GM19395 (cell line): ENCODE measurements around the gene PCDHA10.
"Not testable (repeated sequence)": the region's sequence is repeated elsewhere in the genome, so short reads cannot be mapped to it uniquely, and the experiment has no call there.

Experiments used
- ATAC-seq: cut with Tn5 transposase; IDR thresholded peaks from one replicate; pipeline ENCODE4 v1.9.1; 2021; ENCODE audit warnings: mild to moderate bottlenecking, moderate library complexity; ENCODE audit not compliant: unreplicated experiment

PCDHA10 gene, protein sequence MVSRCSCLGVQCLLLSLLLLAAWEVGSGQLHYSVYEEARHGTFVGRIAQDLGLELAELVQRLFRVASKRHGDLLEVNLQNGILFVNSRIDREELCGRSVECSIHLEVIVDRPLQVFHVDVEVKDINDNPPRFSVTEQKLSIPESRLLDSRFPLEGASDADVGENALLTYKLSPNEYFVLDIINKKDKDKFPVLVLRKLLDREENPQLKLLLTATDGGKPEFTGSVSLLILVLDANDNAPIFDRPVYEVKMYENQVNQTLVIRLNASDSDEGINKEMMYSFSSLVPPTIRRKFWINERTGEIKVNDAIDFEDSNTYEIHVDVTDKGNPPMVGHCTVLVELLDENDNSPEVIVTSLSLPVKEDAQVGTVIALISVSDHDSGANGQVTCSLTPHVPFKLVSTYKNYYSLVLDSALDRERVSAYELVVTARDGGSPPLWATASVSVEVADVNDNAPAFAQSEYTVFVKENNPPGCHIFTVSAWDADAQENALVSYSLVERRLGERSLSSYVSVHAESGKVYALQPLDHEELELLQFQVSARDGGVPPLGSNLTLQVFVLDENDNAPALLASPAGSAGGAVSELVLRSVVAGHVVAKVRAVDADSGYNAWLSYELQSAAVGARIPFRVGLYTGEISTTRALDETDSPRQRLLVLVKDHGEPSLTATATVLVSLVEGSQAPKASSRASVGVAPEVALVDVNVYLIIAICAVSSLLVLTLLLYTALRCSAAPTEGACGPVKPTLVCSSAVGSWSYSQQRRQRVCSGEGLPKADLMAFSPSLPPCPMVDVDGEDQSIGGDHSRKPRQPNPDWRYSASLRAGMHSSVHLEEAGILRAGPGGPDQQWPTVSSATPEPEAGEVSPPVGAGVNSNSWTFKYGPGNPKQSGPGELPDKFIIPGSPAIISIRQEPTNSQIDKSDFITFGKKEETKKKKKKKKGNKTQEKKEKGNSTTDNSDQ

DNA sequence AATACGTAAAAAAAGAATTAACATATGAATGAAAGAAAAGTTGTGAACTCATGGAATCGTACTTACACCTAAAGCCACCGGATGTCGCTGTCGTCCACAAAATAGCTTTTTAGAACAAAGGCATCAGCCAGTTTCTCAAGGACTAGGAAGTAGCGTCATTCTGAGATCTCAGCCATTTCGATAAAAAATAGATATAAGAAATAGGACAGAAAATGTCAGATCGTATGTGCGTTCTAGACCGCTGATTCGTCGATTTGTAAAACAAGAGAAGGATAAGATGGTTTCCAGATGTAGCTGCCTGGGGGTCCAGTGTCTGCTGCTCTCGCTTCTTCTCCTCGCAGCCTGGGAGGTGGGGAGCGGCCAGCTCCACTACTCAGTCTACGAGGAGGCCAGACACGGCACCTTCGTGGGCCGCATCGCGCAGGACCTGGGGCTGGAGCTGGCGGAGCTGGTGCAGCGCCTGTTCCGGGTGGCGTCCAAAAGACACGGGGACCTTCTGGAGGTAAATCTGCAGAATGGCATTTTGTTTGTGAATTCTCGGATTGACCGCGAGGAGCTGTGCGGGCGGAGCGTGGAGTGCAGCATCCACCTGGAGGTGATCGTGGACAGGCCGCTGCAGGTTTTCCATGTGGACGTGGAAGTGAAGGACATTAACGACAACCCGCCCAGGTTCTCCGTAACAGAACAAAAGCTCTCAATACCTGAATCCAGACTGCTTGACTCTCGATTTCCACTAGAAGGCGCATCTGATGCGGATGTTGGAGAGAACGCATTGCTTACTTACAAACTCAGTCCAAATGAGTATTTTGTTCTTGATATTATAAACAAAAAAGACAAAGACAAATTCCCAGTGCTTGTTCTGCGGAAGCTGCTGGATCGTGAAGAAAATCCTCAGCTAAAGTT is at the start of gene PCDHA10:
TSS of gene PCDHA10 (plus strand) at position 126 of the 903 bp plus-strand sequence. CDS start at position 278, 152 bp downstream.
- ATAC-seq, result no peak

DNA sequence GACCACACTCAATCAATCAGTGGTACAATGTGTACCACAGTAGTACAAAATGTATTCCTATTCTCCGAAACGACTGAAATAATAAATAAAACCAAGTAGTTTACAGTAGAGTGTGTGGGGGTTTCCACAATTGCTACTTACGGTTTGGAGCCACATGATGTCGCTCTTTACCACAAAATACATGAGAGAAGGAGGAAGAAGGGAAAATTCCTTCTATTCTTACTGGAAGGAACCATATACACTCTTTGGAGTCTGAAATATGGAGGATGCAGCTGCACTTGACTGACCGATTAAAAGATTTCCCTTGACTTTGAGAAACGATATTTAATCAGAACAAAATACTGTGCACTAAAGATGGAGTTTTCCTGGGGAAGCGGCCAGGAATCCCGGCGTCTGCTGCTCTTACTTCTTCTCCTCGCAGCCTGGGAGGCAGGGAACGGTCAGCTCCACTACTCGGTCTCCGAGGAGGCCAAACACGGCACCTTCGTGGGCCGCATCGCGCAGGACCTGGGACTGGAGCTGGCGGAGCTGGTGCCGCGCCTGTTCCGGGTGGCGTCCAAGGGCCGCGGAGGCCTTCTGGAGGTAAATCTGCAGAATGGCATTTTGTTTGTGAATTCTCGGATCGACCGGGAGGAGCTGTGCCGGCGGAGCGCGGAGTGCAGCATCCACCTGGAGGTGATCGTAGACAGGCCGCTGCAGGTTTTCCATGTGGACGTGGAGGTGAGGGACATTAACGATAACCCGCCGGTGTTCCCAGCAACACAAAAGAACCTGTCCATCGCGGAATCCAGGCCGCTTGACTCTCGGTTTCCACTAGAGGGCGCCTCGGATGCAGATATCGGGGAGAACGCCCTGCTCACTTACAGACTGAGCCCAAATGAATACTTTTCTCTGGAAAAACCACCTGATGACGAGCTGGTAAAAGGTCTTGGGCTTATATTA is 48.6 kb upstream of the PCDHA10 start, which contains the start of gene PCDHA4:
TSS of gene PCDHA4 (plus strand) at position 235 of the 942 bp plus-strand sequence.
- no peak for ATAC-seq

DNA sequence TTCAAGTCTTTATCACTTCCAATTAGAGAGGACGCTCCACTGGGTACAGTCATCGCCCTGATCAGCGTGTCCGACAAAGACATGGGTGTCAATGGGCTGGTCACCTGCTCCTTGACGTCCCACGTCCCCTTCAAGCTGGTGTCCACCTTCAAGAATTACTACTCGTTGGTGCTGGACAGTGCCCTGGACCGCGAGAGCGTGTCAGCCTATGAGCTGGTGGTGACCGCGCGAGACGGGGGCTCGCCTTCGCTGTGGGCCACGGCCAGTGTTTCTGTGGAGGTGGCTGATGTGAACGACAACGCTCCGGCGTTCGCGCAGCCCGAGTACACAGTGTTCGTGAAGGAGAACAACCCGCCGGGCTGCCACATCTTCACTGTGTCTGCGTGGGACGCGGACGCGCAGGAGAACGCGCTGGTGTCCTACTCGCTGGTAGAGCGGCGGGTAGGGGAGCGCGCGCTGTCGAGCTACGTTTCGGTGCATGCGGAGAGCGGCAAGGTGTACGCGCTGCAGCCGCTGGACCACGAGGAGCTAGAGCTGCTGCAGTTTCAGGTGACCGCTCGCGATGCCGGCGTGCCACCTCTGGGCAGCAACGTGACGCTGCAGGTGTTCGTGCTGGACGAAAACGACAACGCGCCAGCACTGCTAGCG is 47.3 kb upstream of the PCDHA10 start:
- not testable (repeated sequence) for ATAC-seq

DNA sequence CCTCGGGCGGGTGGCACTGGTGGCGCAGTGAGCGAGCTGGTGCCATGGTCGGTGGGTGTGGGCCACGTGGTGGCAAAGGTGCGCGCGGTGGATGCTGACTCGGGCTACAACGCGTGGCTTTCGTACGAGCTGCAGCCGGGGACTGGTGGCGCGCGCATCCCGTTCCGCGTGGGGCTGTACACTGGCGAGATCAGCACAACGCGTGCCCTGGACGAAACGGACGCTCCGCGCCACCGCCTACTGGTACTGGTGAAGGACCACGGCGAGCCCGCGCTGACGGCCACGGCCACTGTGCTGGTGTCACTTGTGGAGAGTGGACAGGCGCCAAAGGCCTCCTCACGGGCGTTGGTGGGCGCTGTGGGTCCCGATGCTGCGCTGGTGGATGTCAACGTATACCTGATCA is 46.8 kb upstream of the PCDHA10 start:
- ATAC-seq, result no peak

DNA sequence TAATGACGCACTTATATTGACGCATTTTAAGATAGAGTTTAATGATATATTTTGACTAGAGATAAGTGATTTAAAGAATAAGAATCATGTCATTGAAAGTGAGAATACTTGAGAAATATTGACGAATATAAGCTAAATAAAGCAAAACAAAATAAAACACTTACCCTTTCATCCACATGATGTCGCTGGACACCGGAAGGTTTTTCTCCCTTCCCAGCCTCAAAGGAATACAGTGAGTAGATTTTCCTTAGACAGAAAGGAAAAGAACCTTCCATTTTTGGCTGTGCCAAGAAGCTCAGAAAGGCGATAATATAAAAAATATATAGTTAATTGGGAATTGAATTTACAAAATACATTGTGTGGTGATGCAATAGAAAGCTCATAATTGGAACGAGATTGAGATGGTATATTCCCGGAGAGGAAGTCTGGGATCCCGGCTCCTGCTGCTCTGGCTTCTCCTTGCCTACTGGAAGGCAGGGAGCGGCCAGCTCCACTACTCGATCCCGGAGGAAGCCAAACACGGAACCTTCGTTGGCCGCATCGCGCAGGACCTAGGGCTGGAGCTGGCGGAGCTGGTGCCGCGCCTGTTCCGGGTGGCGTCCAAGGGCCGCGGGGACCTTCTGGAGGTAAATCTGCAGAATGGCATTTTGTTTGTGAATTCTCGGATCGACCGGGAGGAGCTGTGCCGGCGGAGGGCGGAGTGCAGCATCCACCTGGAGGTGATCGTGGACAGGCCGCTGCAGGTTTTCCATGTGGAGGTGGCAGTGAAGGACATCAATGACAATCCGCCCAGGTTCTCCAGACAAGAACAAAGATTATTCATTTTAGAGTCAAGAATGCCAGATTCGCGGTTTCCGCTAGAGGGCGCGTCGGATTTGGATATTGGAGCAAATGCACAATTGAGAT is 34.1 kb upstream of the PCDHA10 start, which contains the start of gene PCDHA5:
TSS of gene PCDHA5 (plus strand) at position 239 of the 906 bp plus-strand sequence.
- ATAC-seq, result no peak

DNA sequence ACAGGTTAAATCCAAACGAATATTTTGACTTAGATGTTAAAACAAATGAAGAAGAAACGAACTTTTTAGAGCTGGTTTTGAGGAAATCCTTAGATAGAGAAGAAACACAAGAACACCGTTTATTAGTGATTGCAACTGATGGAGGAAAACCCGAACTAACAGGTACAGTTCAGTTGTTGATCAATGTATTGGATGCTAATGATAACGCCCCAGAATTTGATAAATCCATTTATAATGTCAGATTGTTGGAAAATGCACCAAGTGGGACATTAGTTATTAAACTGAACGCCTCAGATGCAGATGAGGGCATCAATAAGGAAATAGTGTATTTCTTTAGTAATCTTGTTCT is 33.4 kb upstream of the PCDHA10 start:
- ATAC-seq, result no peak

DNA sequence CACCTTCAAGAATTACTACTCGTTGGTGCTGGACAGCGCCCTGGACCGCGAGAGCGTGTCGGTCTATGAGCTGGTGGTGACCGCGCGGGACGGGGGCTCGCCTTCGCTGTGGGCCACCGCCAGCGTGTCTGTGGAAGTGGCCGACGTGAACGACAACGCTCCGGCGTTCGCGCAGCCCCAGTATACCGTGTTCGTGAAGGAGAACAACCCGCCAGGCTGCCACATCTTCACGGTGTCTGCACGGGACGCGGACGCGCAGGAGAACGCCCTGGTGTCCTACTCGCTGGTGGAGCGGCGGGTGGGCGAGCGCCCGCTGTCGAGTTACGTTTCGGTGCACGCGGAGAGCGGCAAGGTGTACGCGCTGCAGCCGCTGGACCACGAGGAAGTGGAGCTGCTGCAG is 32.7 kb upstream of the PCDHA10 start:
- ATAC-seq, result not testable (repeated sequence)

DNA sequence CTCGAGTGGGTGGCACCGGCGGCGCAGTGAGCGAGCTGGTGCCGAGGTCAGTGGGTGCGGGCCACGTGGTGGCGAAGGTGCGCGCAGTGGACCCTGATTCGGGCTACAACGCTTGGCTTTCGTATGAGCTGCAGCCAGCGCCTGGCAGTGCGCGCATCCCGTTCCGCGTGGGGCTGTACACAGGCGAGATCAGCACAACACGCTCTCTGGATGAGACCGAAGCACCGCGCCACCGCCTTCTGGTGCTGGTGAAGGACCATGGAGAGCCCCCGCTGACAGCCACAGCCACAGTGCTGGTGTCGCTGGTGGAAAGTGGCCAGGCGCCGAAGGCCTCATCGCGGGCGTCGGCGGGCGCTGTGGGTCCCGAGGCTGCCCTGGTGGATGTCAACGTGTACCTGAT is 32.2 kb upstream of the PCDHA10 start:
- ATAC-seq, result no peak

DNA sequence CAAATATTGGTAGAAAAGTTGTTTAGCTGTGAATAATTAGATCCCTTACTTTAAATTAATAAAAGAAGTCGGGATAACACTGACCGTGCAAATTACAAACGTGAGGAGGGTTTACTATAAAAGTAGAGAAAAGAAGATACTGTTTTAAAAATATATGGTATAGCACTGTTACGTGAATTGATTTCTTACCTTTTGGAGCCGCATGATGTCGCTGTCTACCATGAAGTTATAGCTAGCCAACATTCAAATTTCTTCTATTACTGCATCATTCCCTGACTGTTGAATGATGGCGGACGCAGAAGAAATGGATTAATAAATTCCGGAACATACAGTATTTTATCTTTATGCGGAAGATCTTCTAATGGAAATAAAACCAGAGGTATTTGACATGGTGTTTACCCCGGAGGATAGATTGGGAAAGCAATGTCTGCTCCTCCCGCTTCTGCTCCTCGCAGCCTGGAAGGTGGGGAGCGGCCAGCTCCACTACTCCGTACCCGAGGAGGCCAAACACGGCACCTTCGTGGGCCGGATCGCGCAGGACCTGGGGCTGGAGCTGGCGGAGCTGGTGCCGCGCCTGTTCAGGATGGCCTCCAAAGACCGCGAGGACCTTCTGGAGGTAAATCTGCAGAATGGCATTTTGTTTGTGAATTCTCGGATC is 27.9 kb upstream of the PCDHA10 start, which contains the start of gene PCDHA6:
TSS of gene PCDHA6 (plus strand) at position 257 of the 658 bp plus-strand sequence. CDS start at position 389, 132 bp downstream.
- no peak for ATAC-seq

DNA sequence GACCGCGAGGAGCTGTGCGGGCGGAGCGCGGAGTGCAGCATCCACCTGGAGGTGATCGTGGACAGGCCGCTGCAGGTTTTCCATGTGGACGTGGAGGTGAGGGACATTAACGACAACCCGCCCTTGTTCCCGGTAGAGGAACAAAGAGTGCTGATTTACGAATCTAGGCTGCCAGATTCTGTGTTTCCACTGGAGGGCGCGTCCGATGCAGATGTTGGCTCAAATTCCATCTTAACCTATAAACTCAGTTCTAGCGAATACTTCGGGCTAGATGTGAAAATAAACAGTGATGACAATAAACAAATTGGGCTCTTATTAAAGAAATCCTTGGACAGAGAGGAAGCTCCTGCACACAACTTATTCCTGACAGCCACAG is 27.3 kb upstream of the PCDHA10 start:
- no peak for ATAC-seq

DNA sequence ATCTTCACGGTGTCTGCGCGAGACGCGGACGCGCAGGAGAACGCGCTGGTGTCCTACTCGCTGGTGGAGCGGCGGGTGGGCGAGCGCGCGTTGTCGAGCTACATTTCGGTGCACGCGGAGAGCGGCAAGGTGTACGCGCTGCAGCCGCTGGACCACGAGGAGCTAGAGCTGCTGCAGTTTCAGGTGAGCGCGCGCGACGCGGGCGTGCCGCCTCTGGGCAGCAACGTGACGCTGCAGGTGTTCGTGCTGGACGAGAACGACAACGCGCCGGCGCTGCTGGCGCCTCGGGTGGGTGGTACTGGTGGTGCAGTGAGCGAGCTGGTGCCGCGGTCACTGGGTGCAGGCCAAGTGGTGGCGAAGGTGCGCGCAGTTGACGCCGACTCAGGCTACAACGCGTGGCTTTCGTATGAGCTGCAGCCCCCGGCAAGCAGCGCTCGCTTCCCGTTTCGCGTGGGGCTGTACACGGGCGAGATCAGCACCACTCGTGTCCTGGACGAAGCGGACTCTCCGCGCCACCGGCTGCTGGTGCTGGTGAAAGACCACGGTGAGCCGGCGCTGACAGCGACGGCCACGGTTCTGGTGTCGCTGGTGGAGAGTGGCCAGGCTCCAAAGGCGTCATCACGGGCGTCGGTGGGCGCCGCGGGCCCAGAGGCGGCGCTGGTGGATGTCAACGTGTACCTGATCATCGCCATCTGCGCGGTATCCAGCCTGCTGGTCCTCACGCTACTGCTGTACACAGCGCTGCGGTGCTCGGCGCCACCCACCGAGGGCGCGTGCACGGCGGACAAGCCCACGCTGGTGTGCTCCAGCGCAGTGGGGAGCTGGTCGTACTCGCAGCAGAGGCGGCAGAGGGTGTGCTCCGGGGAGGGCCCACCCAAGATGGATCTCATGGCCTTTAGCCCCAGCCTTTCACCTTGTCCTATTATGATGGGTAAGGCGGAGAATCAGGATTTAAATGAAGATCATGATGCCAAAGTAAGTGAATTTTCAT is 25.9 kb upstream of the PCDHA10 start:
- ATAC-seq, result not testable (repeated sequence)

DNA sequence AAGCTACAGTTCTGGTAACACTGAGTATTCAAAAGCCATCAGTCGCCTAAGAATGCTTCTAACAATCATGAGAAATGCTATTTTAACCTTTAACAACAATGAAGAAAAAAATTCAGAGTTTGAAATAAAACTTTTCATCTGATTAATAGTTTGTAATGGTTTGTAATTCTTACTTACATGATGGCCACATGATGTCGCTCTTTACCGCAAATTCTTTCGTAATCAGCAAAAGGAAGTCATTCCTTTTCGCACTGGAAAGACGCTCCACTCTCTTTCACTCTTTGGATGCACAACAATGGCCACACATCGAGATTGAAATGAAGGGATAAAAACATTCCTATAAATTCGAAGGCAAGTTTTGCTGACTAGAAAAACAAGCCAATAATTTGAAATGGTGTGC is 21.7 kb upstream of the PCDHA10 start, which contains the start of gene PCDHA7:
TSS of gene PCDHA7 (plus strand) at position 277 of the 400 bp plus-strand sequence. CDS start at position 392, 115 bp downstream.
- no peak for ATAC-seq

DNA sequence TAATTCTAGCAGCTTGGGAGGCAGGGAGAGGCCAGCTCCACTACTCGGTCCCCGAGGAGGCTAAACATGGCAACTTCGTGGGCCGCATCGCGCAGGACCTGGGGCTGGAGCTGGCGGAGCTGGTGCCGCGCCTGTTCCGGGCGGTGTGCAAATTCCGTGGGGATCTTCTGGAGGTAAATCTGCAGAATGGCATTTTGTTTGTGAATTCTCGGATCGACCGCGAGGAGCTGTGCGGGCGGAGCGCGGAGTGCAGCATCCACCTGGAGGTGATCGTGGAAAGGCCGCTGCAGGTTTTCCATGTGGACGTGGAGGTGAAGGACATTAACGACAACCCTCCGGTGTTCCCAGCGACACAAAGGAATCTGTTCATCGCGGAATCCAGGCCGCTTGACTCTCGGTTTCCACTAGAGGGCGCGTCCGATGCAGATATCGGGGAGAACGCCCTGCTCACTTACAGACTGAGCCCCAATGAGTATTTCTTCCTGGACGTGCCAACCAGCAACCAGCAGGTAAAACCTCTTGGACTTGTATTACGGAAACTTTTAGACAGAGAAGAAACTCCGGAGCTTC is 21.2 kb upstream of the PCDHA10 start:
- not testable (repeated sequence) for ATAC-seq

DNA sequence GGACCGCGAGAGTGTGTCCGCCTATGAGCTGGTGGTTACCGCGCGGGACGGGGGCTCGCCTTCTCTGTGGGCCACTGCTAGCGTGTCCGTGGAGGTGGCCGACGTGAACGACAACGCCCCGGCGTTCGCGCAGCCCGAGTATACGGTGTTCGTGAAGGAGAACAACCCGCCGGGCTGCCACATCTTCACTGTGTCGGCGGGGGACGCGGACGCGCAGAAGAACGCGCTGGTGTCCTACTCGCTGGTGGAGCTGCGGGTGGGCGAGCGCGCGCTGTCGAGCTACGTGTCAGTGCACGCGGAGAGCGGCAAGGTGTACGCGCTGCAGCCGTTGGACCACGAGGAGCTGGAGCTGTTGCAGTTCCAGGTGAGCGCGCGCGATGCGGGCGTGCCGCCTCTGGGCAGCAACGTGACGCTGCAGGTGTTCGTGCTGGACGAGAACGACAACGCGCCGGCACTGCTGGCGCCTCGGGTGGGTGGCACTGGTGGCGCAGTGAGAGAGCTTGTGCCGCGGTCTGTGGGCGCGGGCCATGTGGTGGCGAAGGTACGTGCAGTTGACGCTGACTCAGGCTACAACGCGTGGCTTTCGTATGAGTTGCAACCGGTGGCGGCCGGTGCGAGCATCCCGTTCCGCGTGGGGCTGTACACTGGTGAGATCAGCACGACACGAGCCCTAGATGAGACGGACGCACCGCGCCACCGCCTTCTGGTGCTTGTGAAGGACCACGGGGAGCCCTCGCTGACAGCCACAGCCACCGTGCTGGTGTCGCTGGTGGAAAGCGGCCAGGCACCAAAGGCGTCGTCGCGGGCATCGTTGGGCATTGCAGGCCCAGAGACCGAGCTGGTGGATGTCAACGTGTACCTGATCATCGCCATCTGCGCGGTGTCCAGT is 19.8 kb upstream of the PCDHA10 start:
- ATAC-seq, result no peak
